Vagina (tissue), 2 donors: ENCODE measurements around the gene TMEM61. TPM values are rescaled to one million over a fixed set of nuclear protein-coding genes. Genes with fewer than 3 reads are reported as not detected.
"Not testable (repeated sequence)": the region's sequence is repeated elsewhere in the genome, so short reads cannot be mapped to it uniquely, and the experiment has no call there.

ENCODE experiments used
- DNase-seq, 2 donors: peaks; one replicate each; pipeline ENCODE4 v3.0.0-alpha.2; 2017; ENCODE audit errors: extremely low spot score in 2 of 2
- H3K27ac ChIP-seq: fragments of 200-600 bp; sonication (generic); one replicate; pipeline ENCODE4 v1.5.1; 2019
- H3K27me3 ChIP-seq: fragments of 200-600 bp; sonication (generic); one replicate; pipeline ENCODE4 v1.5.1; 2019
- H3K36me3 ChIP-seq, 2 donors: fragments of 200-600 bp; sonication (generic); one replicate each; pipeline ENCODE4 v1.5.1; 2017 to 2019
- H3K4me1 ChIP-seq: fragments of 200-600 bp; sonication (generic); one replicate; pipeline ENCODE4 v1.5.1; 2019
- H3K4me3 ChIP-seq, 2 donors: fragments of 200-600 bp; sonication (generic); 1 replicate in 1 of 2; 2 replicates in 1 of 2; pipeline ENCODE4 v1.5.1; 2016 to 2019
- H3K9me3 ChIP-seq: fragments of 200-600 bp; sonication (generic); one replicate; pipeline ENCODE4 v1.5.1; 2019
- POLR2A ChIP-seq, 2 donors: fragments of 450-650 bp; IDR thresholded peaks; one replicate each; pipeline ENCODE4 v1.6.1; 2017; ENCODE audit warnings: antibody characterized with exemption in 2 of 2, mild to moderate bottlenecking in 2 of 2, moderate library complexity in 2 of 2
- POLR2AphosphoS5 ChIP-seq, 2 donors: sonication (generic); formaldehyde crosslinking; IDR thresholded peaks; one replicate each; pipeline ENCODE4 v1.9.0; 2017; ENCODE audit warnings: antibody characterized with exemption in 2 of 2, mild to moderate bottlenecking in 2 of 2, low read depth in 1 of 2; ENCODE audit not compliant: insufficient read depth in 1 of 2
- intact Hi-C: fragments of 100-400 bp; cut with DNase I; formaldehyde crosslinking; loops from one replicate; pipeline ENCODE4 v1.15.1; 2023
- total RNA-seq: library from RNA; depleted of rRNA; stranded (reverse); fragments of >200 nt; gene quantifications from one replicate; pipeline ENCODE4 v1.2.3, GENCODE V29; 2016
- TF ChIP-seq, protein P1 (sequence below), 3 experiments: fragments of 450-650 bp in 2 of 3; fragments of 200-600 bp in 1 of 3; sonication (generic) in 1 of 3; IDR thresholded peaks; one replicate each; pipeline ENCODE4 v1.5.1; 2017 to 2019; ENCODE audit warnings: antibody characterized with exemption in 3 of 3, mild to moderate bottlenecking in 2 of 3, moderate library complexity in 2 of 3

TMEM61 gene
- total RNA-seq, 1 donor from 2014 or later: 3.4 TPM

DNA sequence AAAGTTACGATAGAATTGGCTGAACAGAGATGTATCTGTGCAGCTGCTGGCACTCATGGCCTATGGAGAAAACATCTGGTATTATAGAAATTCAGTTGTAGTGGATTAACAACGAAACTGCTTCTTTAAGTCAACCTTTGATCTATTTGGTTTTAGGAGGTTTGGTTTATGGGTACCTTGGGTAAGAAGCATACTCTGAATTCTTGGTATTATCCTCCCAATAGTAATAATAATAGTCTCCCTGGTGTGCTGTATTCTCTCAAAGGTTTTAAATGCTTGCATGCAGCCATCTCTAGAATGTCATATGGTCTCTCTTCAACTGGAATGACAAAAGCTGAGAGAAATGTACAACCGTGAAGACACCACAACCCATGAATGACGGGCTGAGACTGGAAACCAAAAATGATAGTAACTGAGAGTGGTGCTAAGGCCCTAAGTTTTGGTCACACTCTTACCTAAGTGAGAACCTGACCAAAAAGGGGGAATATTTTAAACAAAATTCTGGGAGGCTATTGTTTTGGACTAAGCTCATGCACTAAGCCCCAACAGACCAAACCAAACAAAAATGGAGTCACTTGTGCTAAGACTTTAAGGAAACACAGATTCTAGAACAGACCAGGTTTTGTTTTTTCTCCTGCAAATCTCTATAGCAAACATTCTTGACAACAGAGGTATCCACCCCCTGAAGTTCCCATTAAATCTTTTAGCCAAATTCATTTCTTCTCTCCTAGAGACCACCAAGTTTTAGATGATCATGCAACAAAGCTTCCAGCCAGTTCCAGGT is 17.6 kb upstream of the TMEM61 start:
- Histone ChIP-seq H3K36me3 (no peaks in the 10 kb centered on the region), H3K27ac (no peak overlapping the region), H3K4me3 (no peak overlapping the region), H3K4me1 (no peaks in the 10 kb centered on the region), H3K27me3 (no peaks in the 10 kb centered on the region), H3K9me3 (no peaks in the 10 kb centered on the region)
- intact Hi-C loops: no loop called here
- DNase-seq: no peak
- TF ChIP-seq, protein P1, sequence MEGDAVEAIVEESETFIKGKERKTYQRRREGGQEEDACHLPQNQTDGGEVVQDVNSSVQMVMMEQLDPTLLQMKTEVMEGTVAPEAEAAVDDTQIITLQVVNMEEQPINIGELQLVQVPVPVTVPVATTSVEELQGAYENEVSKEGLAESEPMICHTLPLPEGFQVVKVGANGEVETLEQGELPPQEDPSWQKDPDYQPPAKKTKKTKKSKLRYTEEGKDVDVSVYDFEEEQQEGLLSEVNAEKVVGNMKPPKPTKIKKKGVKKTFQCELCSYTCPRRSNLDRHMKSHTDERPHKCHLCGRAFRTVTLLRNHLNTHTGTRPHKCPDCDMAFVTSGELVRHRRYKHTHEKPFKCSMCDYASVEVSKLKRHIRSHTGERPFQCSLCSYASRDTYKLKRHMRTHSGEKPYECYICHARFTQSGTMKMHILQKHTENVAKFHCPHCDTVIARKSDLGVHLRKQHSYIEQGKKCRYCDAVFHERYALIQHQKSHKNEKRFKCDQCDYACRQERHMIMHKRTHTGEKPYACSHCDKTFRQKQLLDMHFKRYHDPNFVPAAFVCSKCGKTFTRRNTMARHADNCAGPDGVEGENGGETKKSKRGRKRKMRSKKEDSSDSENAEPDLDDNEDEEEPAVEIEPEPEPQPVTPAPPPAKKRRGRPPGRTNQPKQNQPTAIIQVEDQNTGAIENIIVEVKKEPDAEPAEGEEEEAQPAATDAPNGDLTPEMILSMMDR (IDR thresholded peaks at IDR 0.05): no peak
- no peak for TF ChIP-seq POLR2A (IDR thresholded peaks at IDR 0.05)
- no peak for TF ChIP-seq POLR2AphosphoS5 (IDR thresholded peaks at IDR 0.05; ENCODE audit: insufficient read depth in 1 of 2, low read depth in 1 of 2)

DNA sequence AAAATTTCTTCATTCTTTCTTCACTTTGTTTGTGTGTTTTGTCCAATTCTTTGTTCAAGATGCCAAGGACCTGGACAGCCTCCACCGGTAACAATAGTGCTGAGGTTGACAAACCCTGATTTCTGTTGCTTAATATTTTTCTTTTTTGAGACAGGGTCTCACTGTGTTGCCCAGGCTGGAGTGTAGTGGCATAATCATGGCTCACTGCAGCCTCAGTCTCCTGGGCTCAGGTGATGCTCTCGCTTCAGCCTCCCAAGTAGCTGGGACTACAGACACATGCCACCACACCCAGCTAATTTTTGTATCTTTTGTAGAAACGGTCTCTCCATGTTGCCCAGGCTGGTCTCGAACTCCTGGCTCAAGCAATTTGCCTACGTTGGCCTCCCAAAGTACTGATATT is 16.6 kb upstream of the TMEM61 start:
- DNase-seq: not testable (repeated sequence)

DNA sequence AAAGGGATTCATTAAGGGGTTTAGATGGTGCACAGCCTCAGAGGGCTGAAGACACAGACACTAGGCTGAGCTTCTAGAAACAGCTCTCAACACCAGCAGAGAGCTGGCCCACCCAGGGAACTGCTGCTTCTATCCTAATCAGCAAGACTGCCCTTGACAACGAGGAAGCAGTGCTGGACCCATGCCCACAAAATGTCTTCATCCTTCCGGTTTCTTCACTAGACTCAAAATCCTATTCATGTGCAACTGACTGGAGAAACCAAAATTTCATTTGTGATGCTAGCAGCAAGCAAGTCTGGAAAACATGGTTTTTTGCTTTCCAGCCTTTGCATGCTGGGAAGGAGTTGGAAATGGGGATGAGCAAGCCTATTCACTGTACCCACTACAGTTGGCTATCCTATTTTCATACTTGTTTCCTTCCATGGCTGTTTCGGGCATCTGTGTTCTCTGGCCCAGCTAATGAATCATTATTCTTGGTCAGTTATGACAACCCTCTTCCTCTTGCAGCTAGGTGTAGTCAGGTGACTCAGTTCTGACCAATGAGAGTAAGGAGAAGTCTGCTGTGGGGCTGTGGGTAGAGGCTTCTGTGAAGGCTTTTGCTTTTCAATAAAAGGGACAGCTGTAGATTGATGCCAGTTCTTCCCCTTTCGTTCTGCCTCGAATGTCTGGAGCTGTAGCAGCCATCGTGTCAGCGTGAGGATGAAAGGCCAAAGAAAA is 14.6 kb upstream of the TMEM61 start:
- no peak for TF ChIP-seq POLR2A (IDR thresholded peaks at IDR 0.05)
- TF ChIP-seq, protein P1 (IDR thresholded peaks at IDR 0.05): no peak
- TF ChIP-seq POLR2AphosphoS5 (IDR thresholded peaks at IDR 0.05; ENCODE audit: insufficient read depth in 1 of 2, low read depth in 1 of 2): no peak
- Histone ChIP-seq H3K9me3 (no peaks in the 10 kb centered on the region), H3K27me3 (no peaks in the 10 kb centered on the region), H3K36me3 (no peaks in the 10 kb centered on the region), H3K4me1 (no peaks in the 10 kb centered on the region), H3K27ac (no peak overlapping the region), H3K4me3 (no peak overlapping the region)
- intact Hi-C loops: no loop called here
- DNase-seq: no peak

More for the DNA sequence above, 16.6 kb upstream of the TMEM61 start:
- H3K4me3 ChIP-seq, H3K27me3 ChIP-seq, H3K9me3 ChIP-seq, H3K36me3 ChIP-seq, H3K4me1 ChIP-seq, H3K27ac ChIP-seq, intact Hi-C loops: not testable (repeated sequence)

DNA sequence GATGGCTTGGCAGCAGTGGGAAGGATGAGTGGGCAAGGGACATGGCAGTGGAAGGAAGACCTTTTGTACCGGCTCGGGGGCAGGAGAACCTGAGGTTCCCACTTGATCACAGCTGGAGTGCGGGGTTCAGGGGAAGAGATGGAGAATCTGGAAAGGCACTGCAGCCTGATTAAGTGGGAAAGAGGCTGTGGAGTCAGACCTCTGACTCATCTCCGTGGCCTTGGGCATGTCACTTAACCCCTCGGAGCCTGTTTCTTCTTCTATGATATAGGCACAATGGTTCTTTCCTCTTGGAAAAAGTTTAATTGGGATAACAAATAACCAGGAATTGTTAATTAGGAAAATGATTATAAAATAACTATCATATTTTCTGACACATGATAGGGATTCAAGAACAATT is 13.1 kb upstream of the TMEM61 start:
- no peak for DNase-seq
- H3K27me3 ChIP-seq: no peaks in the 10 kb centered on the region
- H3K4me1 ChIP-seq: no peaks in the 10 kb centered on the region
- TF ChIP-seq, protein P1 (IDR thresholded peaks at IDR 0.05): no peak
- no peak for TF ChIP-seq POLR2A (IDR thresholded peaks at IDR 0.05)
- TF ChIP-seq POLR2AphosphoS5 (IDR thresholded peaks at IDR 0.05; ENCODE audit: insufficient read depth in 1 of 2, low read depth in 1 of 2): no peak
- H3K4me3 ChIP-seq: no peak overlapping the region
- no peaks in the 10 kb centered on the region for H3K9me3 ChIP-seq
- no peak overlapping the region for H3K27ac ChIP-seq
- intact Hi-C loops: no loop called here
- H3K36me3 ChIP-seq: no peaks in the 10 kb centered on the region

DNA sequence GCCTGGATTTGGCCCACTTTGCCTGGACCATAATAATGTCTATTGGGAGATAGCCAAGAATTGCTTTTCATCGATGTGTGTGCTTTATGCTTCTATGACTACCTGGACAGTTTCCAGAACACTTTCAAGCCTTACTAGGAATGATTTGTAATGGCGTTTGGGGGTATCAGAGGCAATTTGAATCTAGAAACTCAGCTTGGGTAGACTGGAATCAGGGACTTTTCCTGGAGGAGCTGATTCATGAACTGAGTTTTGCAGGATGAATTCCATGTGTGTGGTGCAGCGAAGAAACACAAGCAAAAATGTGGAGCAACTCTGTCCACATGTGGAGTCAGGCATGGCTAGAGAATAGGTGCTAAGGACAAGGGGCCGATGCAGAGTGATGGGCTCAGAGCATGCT is 11.9 kb upstream of the TMEM61 start:
- DNase-seq: no peak
- H3K4me1 ChIP-seq: no peaks in the 10 kb centered on the region
- no peak overlapping the region for H3K27ac ChIP-seq
- TF ChIP-seq, protein P1 (IDR thresholded peaks at IDR 0.05): no peak
- no peak for TF ChIP-seq POLR2AphosphoS5 (IDR thresholded peaks at IDR 0.05; ENCODE audit: insufficient read depth in 1 of 2, low read depth in 1 of 2)
- no peak for TF ChIP-seq POLR2A (IDR thresholded peaks at IDR 0.05)
- intact Hi-C loops: no loop called here
- H3K36me3 ChIP-seq: no peaks in the 10 kb centered on the region
- no peaks in the 10 kb centered on the region for H3K27me3 ChIP-seq
- H3K4me3 ChIP-seq: no peak overlapping the region
- H3K9me3 ChIP-seq: no peaks in the 10 kb centered on the region
